Measurements from ENCODE around the gene CAPN11. TPM values are rescaled to one million over a fixed set of nuclear protein-coding genes. Genes with fewer than 3 reads are reported as not detected.

The CAPN11 gene
- total and polyA plus RNA-seq, 9 of the 15 experiments (the other 6 are each of a cell fraction or from before 2014, with no cell fraction given): 0.03 to 0.61 (median 0.17) TPM; not detected in 1

DNA sequence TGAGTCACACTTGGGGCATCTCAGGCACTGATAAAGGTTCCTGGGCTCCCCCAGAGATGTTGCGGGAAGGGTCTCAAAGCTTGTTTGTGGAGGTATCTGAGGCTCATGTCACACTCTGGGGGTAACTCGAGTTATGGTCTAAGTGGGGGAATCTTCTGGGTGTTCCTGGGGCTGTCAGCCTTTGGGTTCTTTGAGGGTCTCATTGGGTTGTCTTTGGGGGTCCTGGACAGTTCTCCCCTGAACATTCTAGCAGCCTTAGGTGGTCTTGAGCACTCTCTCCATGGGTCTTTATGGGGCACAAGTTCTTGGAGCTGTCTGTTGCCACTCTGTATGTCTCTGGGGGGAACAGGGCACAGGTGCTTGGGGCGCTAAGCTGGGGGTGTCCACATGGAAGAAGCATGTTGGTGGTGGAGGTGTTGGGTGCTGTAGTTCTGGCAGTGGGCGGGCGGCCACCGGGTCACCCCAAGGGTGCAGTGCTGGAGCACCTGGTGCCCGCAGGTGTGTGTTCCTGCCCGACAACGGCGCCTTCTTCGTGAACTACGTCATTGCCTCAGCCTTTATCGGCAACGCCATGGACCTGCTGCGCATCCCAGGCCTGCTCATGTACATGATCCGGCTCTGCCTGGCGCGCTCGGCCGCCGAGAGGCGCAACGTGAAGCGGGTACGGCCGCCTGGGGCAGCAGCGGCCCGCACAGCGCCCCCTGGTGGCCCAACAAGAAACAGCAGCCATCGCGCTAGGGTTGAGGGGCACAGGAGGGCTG is 7.1 kb upstream of the CAPN11 start (continued):
- TF ChIP-seq, protein P1, sequence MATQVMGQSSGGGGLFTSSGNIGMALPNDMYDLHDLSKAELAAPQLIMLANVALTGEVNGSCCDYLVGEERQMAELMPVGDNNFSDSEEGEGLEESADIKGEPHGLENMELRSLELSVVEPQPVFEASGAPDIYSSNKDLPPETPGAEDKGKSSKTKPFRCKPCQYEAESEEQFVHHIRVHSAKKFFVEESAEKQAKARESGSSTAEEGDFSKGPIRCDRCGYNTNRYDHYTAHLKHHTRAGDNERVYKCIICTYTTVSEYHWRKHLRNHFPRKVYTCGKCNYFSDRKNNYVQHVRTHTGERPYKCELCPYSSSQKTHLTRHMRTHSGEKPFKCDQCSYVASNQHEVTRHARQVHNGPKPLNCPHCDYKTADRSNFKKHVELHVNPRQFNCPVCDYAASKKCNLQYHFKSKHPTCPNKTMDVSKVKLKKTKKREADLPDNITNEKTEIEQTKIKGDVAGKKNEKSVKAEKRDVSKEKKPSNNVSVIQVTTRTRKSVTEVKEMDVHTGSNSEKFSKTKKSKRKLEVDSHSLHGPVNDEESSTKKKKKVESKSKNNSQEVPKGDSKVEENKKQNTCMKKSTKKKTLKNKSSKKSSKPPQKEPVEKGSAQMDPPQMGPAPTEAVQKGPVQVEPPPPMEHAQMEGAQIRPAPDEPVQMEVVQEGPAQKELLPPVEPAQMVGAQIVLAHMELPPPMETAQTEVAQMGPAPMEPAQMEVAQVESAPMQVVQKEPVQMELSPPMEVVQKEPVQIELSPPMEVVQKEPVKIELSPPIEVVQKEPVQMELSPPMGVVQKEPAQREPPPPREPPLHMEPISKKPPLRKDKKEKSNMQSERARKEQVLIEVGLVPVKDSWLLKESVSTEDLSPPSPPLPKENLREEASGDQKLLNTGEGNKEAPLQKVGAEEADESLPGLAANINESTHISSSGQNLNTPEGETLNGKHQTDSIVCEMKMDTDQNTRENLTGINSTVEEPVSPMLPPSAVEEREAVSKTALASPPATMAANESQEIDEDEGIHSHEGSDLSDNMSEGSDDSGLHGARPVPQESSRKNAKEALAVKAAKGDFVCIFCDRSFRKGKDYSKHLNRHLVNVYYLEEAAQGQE (IDR thresholded peaks at IDR 0.05; ENCODE audit: borderline replicate concordance): peak; percentile 93
- TF ChIP-seq, protein P1 (CRISPR knock-in tag; IDR thresholded peaks at IDR 0.05; ENCODE audit: low read depth): no peak
- TF ChIP-seq ESRRA (IDR thresholded peaks at IDR 0.05; ENCODE audit: borderline replicate concordance, low read depth): peak; percentile 56; the same call in 1 of the 2 replicates
- no peak for TF ChIP-seq ATF1 (CRISPR knock-in tag; IDR thresholded peaks at IDR 0.05)
- peak; percentile 73 for TF ChIP-seq ATF1 (tag; IDR thresholded peaks at IDR 0.05)
- TF ChIP-seq POLR2G (IDR thresholded peaks at IDR 0.05; ENCODE audit: low read depth, low read length): peak; percentile 47; the same call in 1 of the 2 replicates
- peak in 1 of 2 experiments; percentile 86; a peak in 2 of 4 replicates for TF ChIP-seq RCOR1 (IDR thresholded peaks at IDR 0.05; ENCODE audit: borderline replicate concordance in 1 of 2, low read depth in 2 of 2, low read length in 2 of 2)
- TF ChIP-seq CREB1 (IDR thresholded peaks at IDR 0.05): 0 out of 2 replicates have a peak, but pooled peaks have one; percentile 23
- peak; percentile 81 for TF ChIP-seq CREB1 (CRISPR knock-in tag; IDR thresholded peaks at IDR 0.05)
- peak; percentile 14; the same call in 1 of the 2 replicates for TF ChIP-seq ETV5 (CRISPR knock-in tag; IDR thresholded peaks at IDR 0.05; ENCODE audit: low read depth)
- peak; percentile 88 for TF ChIP-seq CCNT2 (IDR thresholded peaks at IDR 0.05; ENCODE audit: borderline replicate concordance, extremely low read depth, insufficient read length, low read depth, low read length)
- TF ChIP-seq BHLHE40 (IDR thresholded peaks at IDR 0.05; ENCODE audit: low read length): peak; percentile 50; the same call in 1 of the 2 replicates
- peak in 1 of 2 experiments; percentile 48 for TF ChIP-seq E2F6 (IDR thresholded peaks at IDR 0.05; ENCODE audit: borderline replicate concordance in 1 of 2, extremely low read depth in 1 of 2, insufficient read depth in 1 of 2, insufficient read length in 1 of 2, low read depth in 1 of 2, low read length in 1 of 2, poor library complexity in 1 of 2, severe bottlenecking in 1 of 2)
- peak; percentile 42; the same call in 1 of the 2 replicates for TF ChIP-seq TRIM28 (IDR thresholded peaks at IDR 0.05)
- TF ChIP-seq HDAC6 (IDR thresholded peaks at IDR 0.05; ENCODE audit: low read depth, low read length): no peak
- peak; percentile 75; the same call in 1 of the 2 replicates for TF ChIP-seq MTA3 (IDR thresholded peaks at IDR 0.05; ENCODE audit: borderline replicate concordance)
- TF ChIP-seq TEAD4 (IDR thresholded peaks at IDR 0.05; ENCODE audit: low read length): peak; percentile 20; the same call in 1 of the 2 replicates
- TF ChIP-seq TEAD4 (CRISPR knock-in tag; IDR thresholded peaks at IDR 0.05; ENCODE audit: borderline replicate concordance): no peak

All from K562 (cell line).